ENCODE measurements around the gene AKAP6. TPM values are rescaled to one million over a fixed set of nuclear protein-coding genes. Genes with fewer than 3 reads are reported as not detected.

The AKAP6 gene
- total RNA-seq, 1 donor from 2014 or later = 6.4 TPM

DNA sequence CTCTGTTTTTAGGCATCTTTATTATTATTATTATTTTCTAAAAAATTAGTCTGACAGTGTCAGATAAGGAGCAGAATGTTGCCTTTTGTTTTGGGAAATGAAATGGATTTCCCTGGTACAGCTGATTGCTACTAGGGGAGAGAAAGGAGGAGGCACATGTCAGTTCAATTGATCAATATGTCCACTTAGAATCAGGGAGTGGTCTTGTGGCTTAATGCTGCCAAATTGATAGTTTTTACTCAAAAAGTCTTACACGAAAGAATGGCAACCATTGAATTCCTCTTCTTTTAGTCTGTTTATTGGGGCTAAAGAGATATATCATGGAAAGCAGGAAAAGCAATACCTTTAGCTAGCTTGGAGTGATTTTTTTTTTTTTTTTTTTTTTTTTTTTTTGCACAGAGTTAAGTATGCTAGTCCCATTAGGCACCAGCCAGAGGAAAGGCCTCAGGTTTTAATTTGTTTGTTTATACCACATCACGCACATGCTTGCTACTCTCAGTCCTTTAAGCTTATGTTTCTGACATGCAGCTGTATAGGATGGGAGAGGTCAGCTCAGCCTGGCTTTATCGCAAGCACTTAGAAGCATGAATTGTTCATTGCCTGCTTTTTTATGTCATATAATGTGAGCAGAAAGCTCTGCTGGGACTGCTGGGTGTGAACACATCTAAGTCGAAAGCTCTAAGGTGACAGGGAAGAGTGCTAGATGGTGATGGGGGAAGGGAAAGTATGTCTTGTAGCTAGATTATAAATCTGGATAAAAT is 1.4 kb downstream of the AKAP6 start:
- ATAC-seq (no peak), DNase-seq (ENCODE audit: low spot score) (no peak)
- intact Hi-C loops (cut with DNase I) = no loop called here

DNA sequence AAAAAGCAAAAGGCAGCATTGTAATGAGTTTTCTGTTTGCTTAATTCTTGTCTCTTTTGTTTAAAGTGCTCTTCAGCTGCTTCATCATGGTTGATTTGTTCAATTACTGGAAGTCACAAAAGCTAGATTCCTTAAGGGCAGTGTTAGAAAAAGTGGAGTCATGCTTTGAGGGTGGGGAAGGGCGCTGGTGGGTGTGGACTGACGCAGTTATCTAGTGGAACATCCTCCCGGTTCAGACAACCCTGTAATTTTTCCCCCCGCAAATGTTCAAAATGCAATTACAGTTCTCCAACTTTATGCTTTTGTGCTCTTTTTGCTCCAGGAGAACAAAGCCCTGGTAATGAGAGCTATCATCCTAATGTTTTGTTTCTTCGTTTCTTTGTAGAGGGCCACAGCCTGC is 2.1 kb downstream of the AKAP6 start:
- ATAC-seq = peak; percentile 63
- DNase-seq (ENCODE audit: low spot score) = no peak
- intact Hi-C loops (cut with DNase I) = no loop called here

DNA sequence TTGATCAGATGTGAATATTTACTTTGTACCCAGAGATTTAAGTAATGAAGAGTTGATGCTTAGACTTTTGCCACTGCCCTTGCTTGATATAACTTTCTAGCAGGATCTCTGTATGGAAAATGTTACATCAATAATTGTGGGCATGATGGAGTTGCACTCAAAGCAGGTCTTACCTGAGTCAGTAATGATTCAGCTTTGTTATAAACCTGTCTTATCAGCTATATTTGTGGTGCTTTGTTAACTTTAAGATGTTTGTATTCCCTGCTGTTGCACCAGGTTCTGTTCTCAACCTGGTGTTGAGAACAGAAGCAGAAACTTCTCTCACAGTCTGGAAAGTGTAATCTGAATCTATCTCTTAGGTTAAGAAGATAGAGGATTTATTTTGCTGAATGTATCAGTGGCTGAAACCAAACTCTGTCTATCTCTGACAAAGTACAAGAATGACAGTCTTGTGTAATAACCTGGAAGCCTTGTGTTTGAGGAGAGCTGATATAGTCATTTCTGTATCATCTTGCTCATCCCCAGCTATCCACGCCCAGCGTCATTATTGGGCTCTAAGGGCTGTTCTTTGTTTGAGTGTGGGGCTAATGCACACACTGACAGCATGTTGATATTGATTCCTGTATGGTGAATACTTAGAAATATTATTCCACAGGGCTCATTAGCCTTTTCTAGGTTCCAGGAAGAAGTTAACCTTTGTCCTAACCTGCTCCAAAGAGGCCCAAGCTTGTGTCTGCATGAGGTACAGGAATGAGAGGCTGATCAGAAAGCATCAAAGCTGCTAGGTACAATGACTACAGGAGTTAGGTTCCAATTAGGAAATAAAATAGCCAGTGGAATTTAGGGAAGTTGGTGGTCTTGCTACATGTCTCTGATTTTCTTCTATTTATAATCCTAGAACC is 3.6 kb downstream of the AKAP6 start:
- DNase-seq (ENCODE audit: low spot score) (no peak), ATAC-seq (no peak)
- intact Hi-C loops (cut with DNase I) = no loop called here

DNA sequence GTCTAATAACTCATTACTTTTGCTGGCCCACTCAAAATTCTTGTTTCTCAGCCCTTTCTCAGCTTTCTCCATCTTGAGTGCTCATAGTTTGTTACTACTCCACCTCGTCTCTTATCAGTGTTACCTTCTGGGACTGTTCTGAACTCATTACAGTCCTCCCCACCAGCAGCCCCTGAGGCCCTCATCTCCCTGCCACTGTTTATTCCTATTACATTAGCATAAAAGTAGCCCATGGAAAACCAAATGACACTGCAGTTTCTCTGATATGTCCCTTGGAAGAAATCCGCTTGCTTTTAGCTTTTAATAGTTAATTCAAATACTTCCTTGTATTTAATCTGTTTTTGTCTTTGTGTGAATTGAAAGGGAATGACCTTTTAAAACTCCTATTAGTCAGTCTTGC is 7.6 kb downstream of the AKAP6 start:
- DNase-seq (ENCODE audit: low spot score) (no peak), ATAC-seq (no peak)
- intact Hi-C loops (cut with DNase I) = no loop called here

DNA sequence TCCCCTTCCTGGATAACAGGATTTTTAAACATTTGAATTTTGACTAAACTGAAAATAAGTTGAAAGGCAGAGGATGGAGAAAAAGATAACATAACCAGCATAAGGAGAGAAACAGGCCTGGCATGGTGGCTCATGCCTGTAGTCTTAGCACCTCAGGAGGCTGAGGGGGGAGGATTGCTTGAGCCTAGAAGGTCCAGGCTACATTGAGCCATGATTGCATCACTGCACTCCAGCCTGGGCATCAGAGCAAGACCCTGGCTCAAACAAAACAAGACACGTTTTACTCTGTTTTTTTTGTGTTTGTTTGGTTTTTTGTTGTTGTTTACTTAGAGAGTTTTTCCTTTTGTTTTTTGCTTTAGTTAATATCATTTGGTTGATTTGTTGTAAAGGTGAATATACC is 8.7 kb downstream of the AKAP6 start:
- intact Hi-C loops (cut with DNase I) = no loop called here
- ATAC-seq (no peak), DNase-seq (ENCODE audit: low spot score) (no peak)

DNA sequence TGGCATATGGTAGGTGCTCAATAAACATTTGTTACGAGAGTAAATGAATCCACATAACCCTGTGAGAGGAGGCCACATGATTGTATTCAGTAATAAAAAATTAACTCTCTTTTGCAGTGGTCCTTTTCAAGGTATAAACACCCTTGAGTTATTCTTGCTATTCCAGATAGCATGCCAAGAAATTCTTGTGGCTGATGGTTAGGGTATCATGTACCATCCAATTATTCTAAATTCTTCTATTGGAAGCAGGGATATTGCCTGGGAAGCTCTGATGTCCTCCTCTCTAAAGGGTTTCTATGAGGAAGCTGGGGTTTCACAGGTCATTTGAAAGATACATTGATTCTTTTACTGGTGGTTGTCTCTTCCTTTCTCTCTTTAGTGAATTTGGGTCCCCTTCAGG is 10.1 kb downstream of the AKAP6 start:
- ATAC-seq = no peak
- intact Hi-C loops (cut with DNase I) = no loop called here
- DNase-seq (ENCODE audit: low spot score) = no peak

DNA sequence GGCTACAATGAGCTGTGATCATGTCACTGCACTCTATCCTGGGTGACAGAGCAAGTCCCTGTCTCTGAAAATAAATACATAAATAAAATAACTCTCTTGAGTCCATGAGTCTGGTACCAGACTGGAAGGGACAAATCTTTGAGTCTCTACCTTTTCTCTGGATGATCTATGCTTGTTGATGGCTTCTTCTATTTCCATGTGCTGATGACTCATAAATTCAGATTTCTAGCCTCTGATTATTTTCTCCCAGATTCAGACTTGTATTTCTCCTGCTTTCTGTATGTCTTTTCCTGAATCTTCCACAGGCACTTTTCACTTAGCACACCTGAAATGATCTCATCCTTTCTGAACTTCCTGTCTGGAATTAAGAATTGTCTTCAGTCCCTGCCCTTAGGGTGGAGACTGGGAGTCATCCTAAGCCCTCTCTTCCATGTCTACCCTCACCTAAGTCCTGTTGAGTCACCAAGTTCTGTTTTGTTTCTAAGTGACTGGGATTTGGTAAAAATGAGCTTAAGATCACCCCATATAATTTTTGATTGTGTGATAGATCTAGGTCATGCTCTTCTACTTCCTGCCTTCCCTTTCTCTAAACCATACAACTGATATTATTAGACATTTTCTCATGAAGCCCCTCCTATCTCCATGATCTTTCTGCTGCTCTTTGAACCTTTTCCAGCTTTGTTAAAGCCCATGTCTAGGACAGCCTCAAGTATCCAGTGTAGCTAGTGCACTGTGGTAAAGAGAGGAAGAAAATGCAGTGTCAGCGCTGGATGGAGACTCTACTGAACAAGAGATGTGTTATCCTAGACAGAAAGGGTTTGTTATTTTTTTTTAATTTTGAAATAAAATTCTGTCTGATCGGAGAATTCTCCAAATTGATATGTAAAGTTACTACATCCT is 13.1 kb downstream of the AKAP6 start:
- intact Hi-C loops (cut with DNase I) = no loop called here
- DNase-seq (ENCODE audit: low spot score) (no peak), ATAC-seq (no peak)

DNA sequence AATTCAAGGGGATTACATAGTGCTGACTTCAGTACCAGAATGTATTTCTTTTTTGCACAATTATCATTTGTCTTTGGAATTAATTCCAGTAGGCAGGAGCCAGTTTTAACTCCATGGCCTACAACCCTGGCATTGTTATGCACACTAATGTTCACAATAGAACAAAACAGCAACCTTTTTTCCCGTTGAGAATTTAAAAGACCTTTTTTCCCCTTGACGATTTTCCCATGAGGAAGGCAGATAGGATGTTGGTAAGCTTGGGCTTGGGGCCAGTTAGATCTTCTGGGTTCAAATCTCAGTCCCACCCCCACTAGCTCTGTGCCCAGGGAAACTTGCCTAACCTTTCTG is 13.7 kb downstream of the AKAP6 start:
- intact Hi-C loops (cut with DNase I) = no loop called here
- ATAC-seq (no peak), DNase-seq (ENCODE audit: low spot score) (no peak)

DNA sequence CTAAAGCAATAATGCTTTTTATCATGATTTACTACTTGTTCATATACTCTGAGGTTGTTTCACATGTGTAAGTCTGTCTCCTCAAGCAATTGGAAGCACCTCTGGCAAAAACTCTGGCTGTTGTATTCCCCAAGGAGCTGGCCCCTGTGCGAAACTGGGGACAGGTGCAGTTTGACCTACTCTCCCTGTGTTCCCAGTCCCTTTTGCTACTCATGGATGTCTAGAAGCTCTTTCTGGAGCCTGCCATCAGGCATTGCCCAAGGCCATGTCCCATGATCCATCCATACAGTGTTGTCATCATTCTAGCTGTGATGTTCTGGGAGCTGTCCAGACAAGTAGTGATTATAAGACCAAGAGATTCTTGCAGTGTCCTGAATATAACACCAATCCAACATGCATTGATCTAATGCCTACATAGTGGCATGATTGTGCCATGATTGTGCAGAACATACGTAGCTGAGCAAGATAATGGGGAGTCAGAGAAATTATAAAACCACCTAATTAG is 14.9 kb downstream of the AKAP6 start:
- ATAC-seq (no peak), DNase-seq (ENCODE audit: low spot score) (no peak)
- intact Hi-C loops (cut with DNase I) = no loop called here

DNA sequence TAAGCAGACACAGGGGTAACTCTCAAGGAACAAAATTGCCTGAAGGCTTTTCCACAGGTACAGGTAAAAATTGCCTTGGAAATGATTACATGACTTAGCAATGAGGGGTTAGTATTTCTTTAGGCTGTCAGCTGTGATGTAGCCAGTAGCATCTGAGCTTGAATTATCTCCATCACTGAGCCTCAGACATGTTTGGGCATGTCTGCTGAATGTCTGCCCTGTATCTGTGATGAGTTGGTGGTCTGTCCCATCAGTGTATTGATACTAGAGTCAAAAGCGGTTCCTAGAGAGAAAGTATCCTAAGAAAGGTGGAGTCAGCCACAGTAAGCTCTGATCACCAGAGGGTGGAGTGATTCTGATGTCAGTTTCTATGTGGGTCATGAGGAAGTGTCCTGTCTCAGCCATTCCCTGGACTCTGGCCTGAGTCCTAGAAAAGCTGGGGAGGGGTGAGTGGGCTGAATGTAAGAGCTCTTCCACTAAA is 16.3 kb downstream of the AKAP6 start:
- DNase-seq (ENCODE audit: low spot score) (no peak), ATAC-seq (no peak)
- intact Hi-C loops (cut with DNase I) = no loop called here

DNA sequence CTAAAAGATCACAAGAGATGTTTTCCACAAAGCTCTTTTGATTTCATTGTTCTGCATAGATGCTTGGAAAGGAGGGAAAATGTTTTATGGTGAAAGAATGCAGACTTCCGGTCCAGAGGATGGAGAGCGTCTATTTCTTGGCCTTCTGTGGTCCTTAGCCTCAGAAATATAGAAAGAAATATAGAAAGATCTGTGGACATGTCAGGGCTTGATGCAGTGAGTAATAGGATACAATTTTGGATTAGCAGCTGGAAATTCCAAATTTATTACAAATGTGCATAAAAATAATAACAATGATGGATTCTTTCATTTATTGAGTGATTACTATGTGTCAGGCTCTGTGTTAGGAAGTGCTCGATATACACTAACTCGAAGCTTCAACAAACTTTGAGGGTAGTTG is 20.2 kb downstream of the AKAP6 start:
- DNase-seq (ENCODE audit: low spot score) = no peak
- no peak for ATAC-seq
- intact Hi-C loops (cut with DNase I) = no loop called here

DNA sequence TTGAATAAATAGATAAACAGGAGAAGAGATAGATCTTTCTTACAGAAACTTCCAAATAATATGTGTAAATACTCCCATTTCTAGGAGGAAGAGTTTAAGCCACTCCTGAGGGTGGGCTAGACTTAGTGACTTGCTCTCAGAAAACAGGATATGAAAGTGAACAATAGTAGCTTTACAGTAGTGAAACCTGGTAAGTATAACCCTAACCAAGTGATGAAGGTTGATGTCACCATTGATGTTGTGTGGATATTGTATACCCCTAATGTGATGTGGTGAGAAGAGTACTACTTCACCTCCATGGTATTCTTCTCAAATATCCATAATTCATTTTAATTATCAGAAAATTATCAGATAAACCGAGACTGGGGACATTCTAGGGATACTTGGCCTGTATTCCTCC is 20.9 kb downstream of the AKAP6 start:
- ATAC-seq = no peak
- intact Hi-C loops (cut with DNase I) = no loop called here
- no peak for DNase-seq (ENCODE audit: low spot score)

DNA sequence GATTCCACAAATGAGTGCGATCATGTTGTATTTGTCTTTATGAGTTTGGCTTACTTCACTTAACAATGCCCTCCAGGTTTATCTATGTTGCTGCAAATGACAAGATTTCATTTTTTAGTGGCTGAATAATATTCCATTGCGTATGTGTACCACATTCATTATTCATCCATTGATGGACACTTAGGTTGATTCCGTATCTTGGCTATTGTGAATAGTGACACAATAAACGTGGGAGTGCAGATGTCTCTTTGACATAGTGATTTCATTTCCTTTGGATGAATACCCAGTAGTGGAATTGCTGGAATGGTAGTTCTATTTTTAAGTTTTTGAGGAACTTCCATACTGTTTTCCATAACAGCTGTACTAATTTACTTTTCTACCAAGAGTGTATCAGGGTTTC is 23.5 kb downstream of the AKAP6 start:
- DNase-seq (ENCODE audit: low spot score) (no peak), ATAC-seq (no peak)
- intact Hi-C loops (cut with DNase I) = no loop called here

DNA sequence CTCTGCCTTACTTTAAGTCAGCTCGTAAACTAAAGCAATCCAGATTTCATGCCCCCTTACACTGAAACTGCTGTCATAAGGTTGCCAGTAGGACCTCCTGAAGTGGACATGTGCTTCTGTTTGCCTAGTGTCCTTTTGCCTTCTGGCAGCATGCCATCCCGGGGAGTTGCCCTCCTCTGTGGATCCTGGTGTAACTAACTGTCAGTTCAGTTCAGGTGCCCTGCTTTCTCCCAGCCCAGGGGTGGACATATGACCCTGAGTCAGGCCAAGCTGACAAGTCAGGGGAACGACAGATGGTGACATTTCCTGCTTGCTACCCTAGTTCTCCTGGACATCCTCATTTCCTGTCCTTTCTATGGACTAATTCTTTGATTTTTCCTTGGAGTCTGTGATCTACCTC is 25.6 kb downstream of the AKAP6 start:
- ATAC-seq (no peak), DNase-seq (ENCODE audit: low spot score) (no peak)
- intact Hi-C loops (cut with DNase I) = no loop called here

DNA sequence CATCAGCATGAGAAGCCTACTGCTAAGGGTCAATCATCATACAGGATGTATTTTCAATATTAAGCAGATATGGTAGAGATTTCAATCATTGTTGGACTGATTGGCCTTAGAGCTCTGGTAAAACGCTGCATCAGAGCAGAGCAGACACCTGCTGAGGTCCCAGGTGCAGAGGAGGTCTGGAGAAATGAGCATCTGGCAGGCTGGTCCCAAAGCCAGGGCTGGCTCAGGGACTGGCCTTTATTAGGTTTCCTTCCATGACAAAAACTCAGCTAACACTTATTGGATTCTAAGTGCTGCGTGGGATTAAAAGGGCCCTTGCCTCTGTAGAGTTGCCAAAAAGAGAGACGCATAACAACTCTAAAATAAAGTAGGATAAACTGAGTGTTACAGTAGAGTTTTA is 29.7 kb downstream of the AKAP6 start:
- DNase-seq (ENCODE audit: low spot score) (no peak), ATAC-seq (no peak)
- intact Hi-C loops (cut with DNase I) = no loop called here

DNA sequence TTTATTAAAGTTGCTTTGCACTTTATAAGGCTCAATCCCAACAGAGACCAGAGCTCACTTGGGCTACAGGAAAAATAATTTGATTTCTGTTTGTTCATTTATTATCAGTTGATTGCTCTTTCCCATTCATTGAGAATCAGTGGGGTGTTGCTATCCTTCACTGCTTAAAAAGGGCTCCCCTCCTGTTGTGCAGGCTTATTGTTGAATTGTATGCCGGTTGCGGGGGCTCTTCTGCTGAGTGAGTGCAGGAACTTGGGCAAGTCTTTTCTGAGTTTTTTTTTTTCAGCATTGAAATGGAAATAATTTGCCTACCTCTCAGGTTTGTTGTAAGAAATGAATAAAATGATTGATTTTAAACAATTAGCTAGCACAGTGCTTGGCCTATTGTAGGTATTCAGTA is 32.6 kb downstream of the AKAP6 start:
- intact Hi-C loops (cut with DNase I) = no loop called here
- no peak for DNase-seq (ENCODE audit: low spot score)

DNA sequence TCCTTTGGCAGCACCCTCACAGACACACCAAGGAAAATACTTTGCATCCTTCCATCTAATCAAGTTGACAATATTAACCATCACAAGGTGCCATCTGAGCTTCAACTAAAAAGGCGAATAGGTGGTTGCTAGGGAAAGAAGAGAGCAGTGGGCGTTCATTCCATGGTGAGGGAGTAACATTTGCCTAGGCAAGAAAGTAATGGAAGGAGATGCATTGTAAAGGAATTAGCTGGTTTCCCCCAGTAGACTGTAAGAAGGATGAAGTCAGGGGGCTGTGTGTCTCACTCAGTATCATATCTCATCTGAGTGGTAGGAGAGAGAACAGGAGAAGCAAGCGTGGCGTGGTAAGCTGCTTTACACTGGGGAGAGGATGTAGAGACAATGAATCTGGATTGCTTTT is 34.7 kb downstream of the AKAP6 start:
- intact Hi-C loops (cut with DNase I) = no loop called here
- ATAC-seq = no peak
- DNase-seq (ENCODE audit: low spot score) = no peak

More for the DNA sequence above, 32.6 kb downstream of the AKAP6 start:
- ATAC-seq = no peak

DNA sequence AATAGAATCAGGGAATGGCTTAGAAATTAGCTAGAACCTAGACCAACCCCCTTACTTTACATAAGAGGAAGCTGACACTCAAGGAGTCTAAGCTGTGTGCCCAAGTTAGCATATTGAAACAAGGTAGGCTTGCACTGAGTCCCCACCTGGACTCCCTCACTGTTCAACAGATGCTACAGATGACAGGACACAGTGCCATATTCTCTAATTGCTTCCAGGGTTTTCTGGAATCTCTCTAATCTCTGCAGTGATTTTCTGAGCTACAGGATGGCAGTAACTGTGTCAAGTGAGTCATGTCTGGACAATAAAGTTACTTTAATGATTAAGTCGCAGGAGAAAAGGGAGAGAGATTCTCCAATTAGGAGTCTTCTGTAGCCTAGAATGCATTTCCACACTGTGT is 35.8 kb downstream of the AKAP6 start:
- intact Hi-C loops (cut with DNase I) = no loop called here
- ATAC-seq (no peak), DNase-seq (ENCODE audit: low spot score) (no peak)

DNA sequence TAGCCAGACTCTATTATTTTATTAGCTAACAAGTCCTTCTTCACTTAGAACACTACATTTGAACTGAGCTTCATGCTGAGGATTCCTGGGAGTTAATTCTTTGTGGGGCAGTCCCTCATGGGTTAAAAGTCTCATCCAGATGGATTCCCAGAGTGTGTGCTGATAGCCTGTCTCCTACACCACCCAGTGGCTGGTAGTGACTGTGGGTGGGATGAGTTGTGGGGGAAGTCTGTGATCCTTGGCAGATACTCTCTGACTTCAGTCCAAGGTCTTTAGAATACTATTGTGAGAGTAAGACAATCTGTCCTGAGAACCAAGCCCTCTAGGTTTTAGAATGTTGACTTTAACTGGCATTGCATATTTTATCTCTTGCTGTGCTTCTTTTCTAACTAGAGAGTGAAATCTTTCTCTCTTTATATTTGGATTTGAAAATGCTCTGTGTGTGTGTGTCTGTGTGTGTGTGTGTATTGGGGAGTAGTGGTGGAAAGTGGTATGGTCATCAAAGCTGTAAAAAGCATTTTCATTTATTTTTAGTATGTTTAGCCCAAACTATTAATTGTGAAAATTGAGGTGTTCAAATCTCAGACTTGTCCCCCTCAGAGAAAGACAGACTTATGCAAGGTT is 37.3 kb downstream of the AKAP6 start:
- ATAC-seq = peak; percentile 82
- intact Hi-C loops (cut with DNase I) = no loop called here

More for the DNA sequence above, 37.3 kb downstream of the AKAP6 start:
- DNase-seq (ENCODE audit: low spot score) = no peak
